ENCODE measurements around the gene CEP290. TPM values are rescaled to one million over a fixed set of nuclear protein-coding genes. Genes with fewer than 3 reads are reported as not detected.

CEP290 gene
- total RNA-seq, 1 experiment from 2014 or later = 12.8 TPM

- Histone ChIP-seq H4K5ac (ENCODE audit: insufficient read length, low read depth, low read length) (no peak overlapping the region), H3K4me2 (ENCODE audit: insufficient read depth, insufficient read length, low read length) (no peak overlapping the region), H2BK12ac (ENCODE audit: insufficient read length, low read depth, low read length) (no peak overlapping the region), H3K23ac (ENCODE audit: insufficient read length, low read depth, low read length) (no peak overlapping the region), H4K8ac (replicated peaks; ENCODE audit: insufficient read length, low read depth, low read length) (no peak overlapping the region), H3K4me1 (ENCODE audit: insufficient read depth, low read length) (no peaks in the 10 kb centered on the region), H2BK20ac (ENCODE audit: low read depth, low read length, poor library complexity, severe bottlenecking) (no peak overlapping the region), H3K9me3 (ENCODE audit: control insufficient read depth, low read depth, low read length) (no peaks in the 10 kb centered on the region), H3K9ac (ENCODE audit: extremely low read depth, insufficient read length, low read length) (no peak overlapping the region), H3T11ph (ENCODE audit: low read length) (no peak overlapping the region), H2BK5ac (ENCODE audit: insufficient read length, low read length) (no peak overlapping the region), H2BK120ac (ENCODE audit: low read depth, low read length, poor library complexity, severe bottlenecking) (no peak overlapping the region), H2AFZ (ENCODE audit: low read length) (no peak overlapping the region), H3K79me2 (ENCODE audit: insufficient read depth, low read length) (no peaks in the 10 kb centered on the region), H3K27ac (ENCODE audit: insufficient read length, low read depth, low read length) (no peak overlapping the region), H3K79me1 (ENCODE audit: insufficient read depth, low read depth, low read length, poor library complexity, severe bottlenecking) (no peaks in the 10 kb centered on the region), H4K91ac (ENCODE audit: insufficient read length, low read depth, low read length) (no peak overlapping the region), H3K4ac (ENCODE audit: low read depth, low read length) (no peak overlapping the region), H2AK5ac (ENCODE audit: insufficient read length, low read length) (no peak overlapping the region), H2BK15ac (ENCODE audit: low read depth, low read length) (no peak overlapping the region), H3K56ac (ENCODE audit: insufficient read length, low read depth, low read length) (no peak overlapping the region), H3K14ac (ENCODE audit: insufficient read depth, low read length) (no peak overlapping the region), H3K27me3 (ENCODE audit: insufficient read depth, low read length) (no peaks in the 10 kb centered on the region), H3K18ac (ENCODE audit: insufficient read length, low read depth, low read length) (no peak overlapping the region), H3K23me2 (ENCODE audit: insufficient read length, low read depth, low read length, poor library complexity, severe bottlenecking) (no peaks in the 10 kb centered on the region), H4K20me1 (ENCODE audit: control insufficient read depth, insufficient read depth, insufficient read length) (no peaks in the 10 kb centered on the region)
- peak overlapping the region in 1 of 3 experiments; percentile 31; a peak in 1 of 7 replicates for H3K27ac Mint-ChIP-seq
- no peak for DNase-seq
- TF ChIP-seq CTCF (conservative IDR thresholded peaks at IDR 0.05) = no peak
- peaks cover 0 to 4% of the 10 kb centered on the region in 2 experiments; a peak in 1 of 5 replicates for H3K9me3 Mint-ChIP-seq
- no peaks in the 10 kb centered on the region for H3K4me1 Mint-ChIP-seq
- H3K27me3 Mint-ChIP-seq (ENCODE audit: low read depth) = no peaks in the 10 kb centered on the region
- no CpG with 5 or more reads among the region's 3 CpGs for WGBS (ENCODE audit: extremely low coverage, insufficient read length, low lambda C conversion rate)
- no peak overlapping the region for H3K4me3 Mint-ChIP-seq
- H3K36me3 Mint-ChIP-seq (ENCODE audit: insufficient read depth in 1 of 3, low read depth in 3 of 3) = peaks cover 28 to 43% (median 32%) of the 10 kb centered on the region in 3 experiments
These were observed 42.3 kb upstream of the CEP290 start for GRCh38 chr12:88184196-88184595.

Data from H9 (cell line).